Psoas muscle (tissue), 8 donors: ENCODE data around the gene XRRA1. TPM values are rescaled to one million over a fixed set of nuclear protein-coding genes. Genes with fewer than 3 reads are reported as not detected.
A peak's percentile ranks its signal among the peaks of the same experiment; 100 is the strongest.

ENCODE experiments used
- ATAC-seq, 4 donors: fragments of 200-7000 bp; cut with Tn5 transposase; one replicate each; pipeline ENCODE4 v1.9.1; 2020; ENCODE audit warnings: moderate library complexity in 3 of 4, mild to moderate bottlenecking in 2 of 4
- DNase-seq, 2 donors: peaks; one replicate each; pipeline ENCODE4 v3.0.0-alpha.2; 2020
- H3K27ac ChIP-seq: fragments of 200-600 bp; one replicate; pipeline ENCODE4 v1.8.0; 2022
- H3K27me3 ChIP-seq, 3 donors: fragments of 200-600 bp in 1 of 3; one replicate each; pipeline versions ENCODE4 v1.6.1 to v1.8.0; 2013 to 2022; ENCODE audit warnings: low read length in 2 of 3, mild to moderate bottlenecking in 2 of 3, moderate library complexity in 1 of 3; ENCODE audit not compliant: insufficient read depth in 3 of 3
- H3K36me3 ChIP-seq, 2 donors: fragments of 200-600 bp in 1 of 2; one replicate each; pipeline versions ENCODE4 v1.6.1 to v1.8.0; 2013 to 2022; ENCODE audit warnings: low read depth in 1 of 2, mild to moderate bottlenecking in 1 of 2, moderate library complexity in 1 of 2; ENCODE audit not compliant: insufficient read depth in 1 of 2
- H3K4me1 ChIP-seq: fragments of 200-600 bp; one replicate; pipeline ENCODE4 v1.8.0; 2022
- H3K4me3 ChIP-seq: fragments of 200-600 bp; one replicate; pipeline ENCODE4 v1.8.0; 2022; ENCODE audit warnings: mild to moderate bottlenecking
- H3K9me3 ChIP-seq: fragments of 200-600 bp; one replicate; pipeline ENCODE4 v1.8.0; 2022
- WGBS, 3 donors: extraction: QIAGEN DNeasy Blood & Tissue Kit; methylation state at CpG; one replicate each; pipeline versions ENCODE4 v1.1.6 to v1.1.7; 2013; 5-methylcytosine and 5-hydroxymethylcytosine counted together
- intact Hi-C, 2 donors: fragments of 100-400 bp; cut with DNase I; formaldehyde crosslinking; loops; one replicate each; pipeline versions ENCODE4 v1.11.0 to v1.14.2; 2022
- polyA plus RNA-seq, 3 donors: library from polyadenylated mRNA; stranded (reverse); fragments of 200-250 nt; gene quantifications; one replicate each; pipeline ENCODE4 v1.2.3, GENCODE V29; 2013
- total RNA-seq, 4 donors: library from RNA; stranded (reverse); fragmentation: NEBNext Ultra II Directional in 2 of 4; extraction: Animal tissue kit (Norgen Biotek cat#: 25700) in 2 of 4; gene quantifications; one replicate each; pipeline versions ENCODE4 v1.2.1 to v1.2.4, GENCODE V29; 2021 to 2023
- TF ChIP-seq, protein P1 (sequence below): fragments of 200-600 bp; IDR thresholded peaks from one replicate; pipeline ENCODE4 v1.8.0; 2022; ENCODE audit warnings: antibody characterized with exemption
- donor health status: healthy with polysubstance abuse.
- donor health status: DM: no; HTN: no; CAD: no; lungs with moderate emphysema.
- donor health status: Bipolar disorder and iron deficiency.
- donor health status: healthy.
- donor health status: DM: yes; HTN: yes; CAD: no.
- donor health status: DM: no; HTN: no; CAD: no.
- donor health status: DM: no; HTN: no; CAD: no.
- donor health status: DM: yes; HTN: yes; CAD: no.

XRRA1 gene
- total and polyA plus RNA-seq, 7 donors: 3.1 to 15.1 (median 6.9) TPM

DNA sequence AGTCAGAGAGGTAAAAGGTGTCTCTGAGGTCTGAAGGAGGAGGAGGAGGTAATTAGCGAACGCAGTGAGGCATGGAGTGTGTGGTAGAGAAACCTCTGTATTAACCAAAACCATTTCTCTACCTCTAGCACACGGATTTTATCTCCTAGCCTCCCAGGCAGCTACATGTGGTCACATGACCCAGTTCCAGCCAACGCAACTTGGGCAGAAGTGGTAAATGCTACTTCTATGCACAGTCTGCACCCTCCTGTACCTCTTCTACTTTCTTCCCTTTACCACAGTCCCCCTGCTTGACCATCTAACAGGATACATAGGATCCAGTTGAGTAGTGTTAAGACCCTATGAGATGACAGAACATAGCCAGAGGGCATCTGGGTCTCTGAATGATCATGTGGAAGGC is 95.7 kb downstream of the XRRA1 start:
- Histone ChIP-seq H3K36me3 (peaks cover 6 to 61% of the 10 kb centered on the region in 2 donors), H3K9me3 (no peaks in the 10 kb centered on the region), H3K27me3 (no peaks in the 10 kb centered on the region), H3K4me3 (no peak overlapping the region), H3K27ac (no peak overlapping the region), H3K4me1 (no peaks in the 10 kb centered on the region)
- ATAC-seq (no peak), DNase-seq (no peak)
- TF ChIP-seq, protein P1, sequence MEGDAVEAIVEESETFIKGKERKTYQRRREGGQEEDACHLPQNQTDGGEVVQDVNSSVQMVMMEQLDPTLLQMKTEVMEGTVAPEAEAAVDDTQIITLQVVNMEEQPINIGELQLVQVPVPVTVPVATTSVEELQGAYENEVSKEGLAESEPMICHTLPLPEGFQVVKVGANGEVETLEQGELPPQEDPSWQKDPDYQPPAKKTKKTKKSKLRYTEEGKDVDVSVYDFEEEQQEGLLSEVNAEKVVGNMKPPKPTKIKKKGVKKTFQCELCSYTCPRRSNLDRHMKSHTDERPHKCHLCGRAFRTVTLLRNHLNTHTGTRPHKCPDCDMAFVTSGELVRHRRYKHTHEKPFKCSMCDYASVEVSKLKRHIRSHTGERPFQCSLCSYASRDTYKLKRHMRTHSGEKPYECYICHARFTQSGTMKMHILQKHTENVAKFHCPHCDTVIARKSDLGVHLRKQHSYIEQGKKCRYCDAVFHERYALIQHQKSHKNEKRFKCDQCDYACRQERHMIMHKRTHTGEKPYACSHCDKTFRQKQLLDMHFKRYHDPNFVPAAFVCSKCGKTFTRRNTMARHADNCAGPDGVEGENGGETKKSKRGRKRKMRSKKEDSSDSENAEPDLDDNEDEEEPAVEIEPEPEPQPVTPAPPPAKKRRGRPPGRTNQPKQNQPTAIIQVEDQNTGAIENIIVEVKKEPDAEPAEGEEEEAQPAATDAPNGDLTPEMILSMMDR: no peak
- intact Hi-C loops: no loop called here
- 92 to 94% (median 92%) methylated on average over 4 of the region's 4 CpGs for WGBS, 3 donors

DNA sequence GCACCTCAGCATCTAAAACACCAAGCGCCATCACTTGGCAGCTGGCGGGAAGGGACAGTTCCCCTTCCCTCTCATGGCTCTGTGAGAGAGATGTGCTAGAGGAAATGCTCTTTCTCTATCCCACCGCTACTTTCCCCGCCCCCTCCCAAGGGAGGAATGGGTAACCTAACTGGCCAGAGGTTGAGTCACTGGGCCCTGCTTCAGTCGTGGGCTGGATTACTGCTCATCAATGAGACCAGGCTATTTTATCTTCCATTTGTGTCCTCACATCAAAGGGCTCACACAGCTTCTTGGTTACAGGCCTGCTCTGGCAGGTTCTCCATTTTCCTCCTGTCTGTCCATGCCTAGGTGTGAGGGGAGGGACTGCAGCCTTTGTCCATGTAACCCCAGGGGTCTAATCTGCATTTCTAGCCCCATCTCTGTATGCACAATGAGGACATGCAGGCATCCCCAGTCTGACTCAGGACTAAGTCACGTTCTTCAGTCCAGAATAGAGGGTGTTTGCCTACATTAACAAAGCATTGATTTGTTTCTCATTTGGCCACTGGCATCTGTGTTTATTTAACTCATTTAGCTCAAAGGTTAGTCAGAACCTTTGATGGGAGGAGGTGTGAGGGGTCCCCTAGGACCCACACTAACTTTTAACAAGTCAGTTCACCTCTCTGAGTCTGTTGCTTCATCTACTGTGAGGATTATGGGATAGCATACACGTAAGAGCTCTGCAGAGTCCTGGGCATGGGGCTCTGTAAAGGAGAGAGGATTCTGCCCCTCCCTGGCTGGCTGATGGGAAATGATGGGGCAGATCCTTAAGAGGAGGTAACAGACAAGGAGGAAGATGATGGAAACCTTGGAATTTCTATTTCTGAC is 99.1 kb downstream of the XRRA1 start:
- H3K27ac ChIP-seq: no peak overlapping the region
- ATAC-seq: peak in 1 of 4 donors; percentile 16
- no peak overlapping the region for H3K4me3 ChIP-seq
- WGBS, 3 donors: 71 to 77% (median 72%) methylated on average over 7 of the region's 7 CpGs
- TF ChIP-seq, protein P1: no peak
- no peaks in the 10 kb centered on the region for H3K27me3 ChIP-seq
- no peaks in the 10 kb centered on the region for H3K4me1 ChIP-seq
- H3K36me3 ChIP-seq: peaks cover 0 to 75% of the 10 kb centered on the region in 2 donors
- intact Hi-C loops: no loop called here
- peak; percentile 56 to 57 for DNase-seq
- H3K9me3 ChIP-seq: no peaks in the 10 kb centered on the region

DNA sequence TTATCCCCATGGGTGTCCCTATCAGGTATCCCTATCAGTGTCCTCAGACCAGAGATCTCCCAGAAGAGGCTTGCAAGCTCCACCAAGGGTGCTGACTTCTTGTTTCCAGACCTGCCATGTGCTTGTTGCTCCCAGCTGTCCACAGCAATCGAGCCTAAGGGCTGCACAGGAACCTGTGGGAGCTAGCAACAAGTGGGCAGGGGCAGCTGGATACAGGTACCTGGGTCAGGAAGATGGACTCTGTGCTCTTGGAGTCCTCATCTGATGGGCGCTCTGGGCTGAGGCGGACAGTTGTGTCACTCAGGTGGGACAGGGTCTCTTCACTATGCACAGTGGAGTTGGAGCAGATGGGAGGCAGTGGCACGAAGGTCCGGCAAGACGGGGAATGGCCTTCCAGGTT is 101.0 kb downstream of the XRRA1 start:
- H3K27ac ChIP-seq: no peak overlapping the region
- TF ChIP-seq, protein P1: no peak
- intact Hi-C loops: no loop called here
- H3K27me3 ChIP-seq: no peaks in the 10 kb centered on the region
- H3K4me1 ChIP-seq: no peaks in the 10 kb centered on the region
- H3K9me3 ChIP-seq: no peaks in the 10 kb centered on the region
- H3K36me3 ChIP-seq: peaks cover 9 to 89% of the 10 kb centered on the region in 2 donors
- H3K4me3 ChIP-seq: no peak overlapping the region
- WGBS, 3 donors: 95 to 99% (median 98%) methylated on average over 6 of the region's 6 CpGs
- ATAC-seq (no peak), DNase-seq (no peak)

DNA sequence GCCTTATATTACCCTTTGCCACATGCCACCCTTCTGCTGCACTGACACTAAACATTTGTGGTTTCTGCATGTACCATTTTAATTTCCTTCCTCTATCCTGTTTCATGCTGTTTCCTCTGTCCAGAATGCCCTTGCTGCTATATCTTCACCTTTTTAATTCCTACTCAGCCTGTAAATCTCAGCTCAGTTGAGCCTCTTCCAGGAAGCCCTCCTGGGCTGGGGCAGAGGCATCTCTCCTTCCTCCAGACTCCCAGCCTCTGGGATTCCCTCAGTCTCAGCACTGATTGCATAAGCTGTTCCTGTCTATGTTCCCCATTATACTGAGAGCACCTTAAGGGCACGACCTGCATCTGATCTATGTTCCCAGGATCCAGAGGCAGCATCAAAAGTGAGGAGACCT is 101.5 kb downstream of the XRRA1 start:
- Histone ChIP-seq H3K36me3 (peaks cover 14 to 90% of the 10 kb centered on the region in 2 donors), H3K27ac (no peak overlapping the region), H3K4me3 (no peak overlapping the region), H3K4me1 (no peaks in the 10 kb centered on the region), H3K9me3 (no peaks in the 10 kb centered on the region), H3K27me3 (no peaks in the 10 kb centered on the region)
- no peak for ATAC-seq
- TF ChIP-seq, protein P1: no peak
- DNase-seq: no peak
- WGBS, 3 donors: 89 to 100% (median 91%) methylated on average over 1 of the region's 1 CpG
- intact Hi-C loops: no loop called here
